ENCODE data around the gene PDYN.

The PDYN gene

GRCh38 chr20:1995531-1996310, 1.9 kb upstream of the PDYN start:
- in situ Hi-C loops (cut with MboI; ENCODE audit: low sequenced_read_pairs): loop anchor here (25.0 kb wide), 1 partner anchor 167 kb away; no protein-coding TSS in a partner anchor

DNA sequence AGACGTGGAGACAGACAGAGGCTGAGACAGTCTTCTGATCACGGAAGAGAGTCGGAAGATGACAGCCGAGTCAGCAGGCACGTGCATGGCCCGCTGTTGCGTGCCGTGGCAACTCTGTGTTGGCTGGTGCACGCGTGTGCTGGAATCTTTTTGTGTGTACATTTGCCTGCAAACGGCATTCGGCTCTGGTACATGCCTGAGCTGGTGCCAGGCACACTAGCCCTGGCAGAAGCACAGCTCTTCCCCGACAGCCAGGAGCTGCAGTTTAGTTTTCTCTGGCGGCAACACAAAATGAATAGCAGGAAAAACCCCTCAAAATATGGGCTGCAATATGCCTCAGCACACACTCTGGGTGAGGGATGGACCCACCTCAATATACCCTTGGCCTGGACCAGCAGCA, 769 bp upstream of the PDYN start:
- in situ Hi-C loops (cut with MboI; ENCODE audit: low sequenced_read_pairs): loop anchor here (25.0 kb wide), 1 partner anchor 168 kb away; no protein-coding TSS in a partner anchor

GRCh38 chr20:1992359-1993110, 1.3 kb downstream of the PDYN start:
- in situ Hi-C loops (cut with MboI; ENCODE audit: low sequenced_read_pairs): loop anchor here (25.0 kb wide), 1 partner anchor 170 kb away; no protein-coding TSS in a partner anchor

- in situ Hi-C loops (cut with MboI; ENCODE audit: low sequenced_read_pairs): loop anchor here (25.0 kb wide), 1 partner anchor 174 kb away; no protein-coding TSS in a partner anchor
These were observed 6.0 kb downstream of the PDYN start for GRCh38 chr20:1987826-1988225.

DNA sequence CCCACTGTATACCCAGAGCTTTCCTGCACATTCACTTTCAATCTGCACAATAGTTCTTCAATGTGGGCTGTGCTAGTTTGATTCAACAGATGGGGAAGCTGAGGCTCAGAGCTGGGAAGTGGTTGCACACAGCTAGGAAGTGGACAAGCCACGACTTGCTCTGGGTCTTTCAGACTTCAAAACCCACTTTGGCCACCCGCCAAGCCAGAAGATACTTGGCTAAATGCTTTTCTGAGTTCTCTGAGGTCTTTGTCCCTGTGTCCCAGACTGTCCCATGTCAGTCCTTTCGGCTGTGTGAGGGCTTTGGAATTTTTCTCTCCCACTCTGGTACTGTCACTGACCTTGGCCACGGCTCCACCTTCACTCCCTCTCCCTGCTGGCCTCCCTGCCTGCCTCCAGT, 10.6 kb downstream of the PDYN start:
- in situ Hi-C loops (cut with MboI; ENCODE audit: low sequenced_read_pairs): loop anchor here (25.0 kb wide), 1 partner anchor 179 kb away; no protein-coding TSS in a partner anchor

DNA sequence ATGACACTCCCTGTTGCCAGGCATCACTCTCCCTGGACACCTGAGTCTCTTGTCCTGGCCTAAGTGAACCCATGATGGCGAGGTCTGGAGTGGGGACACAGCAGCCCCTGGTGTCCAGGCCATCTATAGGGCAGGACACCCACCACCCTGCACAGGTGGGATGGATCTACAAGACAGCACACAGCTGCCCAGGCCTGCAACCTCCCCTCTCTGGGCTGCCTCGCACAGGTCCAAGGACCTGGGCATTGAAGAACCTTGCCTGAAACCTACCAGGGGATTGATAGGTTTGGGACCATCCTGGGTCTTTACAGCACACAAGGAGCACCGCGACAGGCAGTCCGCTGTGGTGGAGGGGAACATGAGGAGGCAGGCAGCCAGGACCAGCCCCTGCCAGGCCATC, 11.2 kb downstream of the PDYN start:
- in situ Hi-C loops (cut with MboI; ENCODE audit: low sequenced_read_pairs): loop anchor here (25.0 kb wide), 1 partner anchor 180 kb away; no protein-coding TSS in a partner anchor

DNA sequence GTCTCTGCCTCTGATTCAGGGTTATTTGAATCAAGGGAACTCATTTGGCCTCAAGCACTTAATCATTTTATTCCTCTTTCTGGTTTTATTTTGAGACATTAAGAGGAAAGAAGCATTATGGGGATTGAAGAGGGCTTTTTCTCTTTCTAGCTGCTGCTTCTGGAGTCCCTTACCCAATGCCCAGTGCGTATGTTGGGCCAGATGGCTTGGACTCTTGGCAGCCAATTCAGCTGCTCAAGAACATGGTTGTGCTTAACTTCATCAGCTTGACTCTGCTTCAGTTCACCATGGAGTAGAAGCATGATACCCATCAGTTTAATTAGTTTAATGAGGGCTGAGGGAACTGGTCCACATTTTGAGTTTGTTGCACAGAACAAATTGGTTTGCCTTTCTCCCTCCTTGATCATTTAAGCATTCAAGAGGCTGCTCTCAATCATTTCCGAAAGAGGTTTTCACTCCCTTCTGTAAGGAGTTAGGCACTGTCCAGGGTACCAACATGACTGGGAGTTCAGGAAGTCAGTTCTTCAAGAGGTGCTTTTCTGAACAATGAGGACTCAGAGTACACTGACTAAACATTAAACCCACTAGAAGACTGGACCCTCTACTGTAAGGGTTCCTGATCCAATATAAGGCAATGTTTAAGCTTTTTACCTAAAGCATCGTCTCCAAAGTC, 14.6 kb downstream of the PDYN start:
- in situ Hi-C loops (cut with MboI; ENCODE audit: low sequenced_read_pairs): loop anchor here (25.0 kb wide), 1 partner anchor 183 kb away; no protein-coding TSS in a partner anchor

- in situ Hi-C loops (cut with MboI; ENCODE audit: low sequenced_read_pairs): loop anchor here (25.0 kb wide), 1 partner anchor 187 kb away; no protein-coding TSS in a partner anchor
These were observed 18.6 kb downstream of the PDYN start for GRCh38 chr20:1975291-1975690.

DNA sequence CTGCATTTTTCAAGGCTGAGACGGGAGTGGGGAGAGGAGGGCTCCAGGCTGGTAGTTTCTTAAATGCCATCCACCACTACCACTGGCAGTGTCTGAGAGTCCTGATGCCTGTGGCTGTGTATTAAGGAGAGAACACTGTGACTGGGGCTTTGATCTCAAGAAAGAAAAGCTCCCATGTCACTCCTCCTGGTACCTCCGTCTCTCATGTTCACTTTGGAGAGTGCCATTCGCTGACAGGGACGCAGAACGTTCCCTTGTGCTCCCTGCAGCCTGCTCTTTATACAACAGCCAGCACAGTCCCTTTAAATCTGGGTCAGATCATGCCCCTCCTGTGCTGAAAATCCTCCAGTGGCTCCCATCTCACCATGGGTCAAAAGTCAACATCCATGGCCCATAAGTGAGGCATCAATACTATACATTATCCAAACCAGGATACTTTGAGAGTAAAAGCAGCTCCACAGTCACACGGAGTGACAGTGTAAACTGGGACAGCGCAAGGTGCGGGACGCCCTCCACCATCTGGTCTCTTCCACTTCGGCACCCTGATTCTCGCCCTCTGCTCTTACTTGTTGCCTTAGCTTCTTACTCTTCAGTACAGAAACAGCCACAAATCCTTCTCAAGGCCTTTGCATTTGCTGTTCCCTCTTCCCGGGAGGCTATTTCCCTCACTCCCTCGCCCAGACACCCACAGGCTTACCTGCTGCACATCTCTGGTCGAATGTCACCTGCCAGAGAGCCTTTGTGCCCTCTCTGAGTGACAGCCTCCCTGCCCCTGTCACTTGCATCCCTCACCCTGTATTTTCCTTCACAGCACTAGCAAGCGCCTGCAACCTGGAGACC, 20.0 kb downstream of the PDYN start:
- in situ Hi-C loops (cut with MboI; ENCODE audit: low sequenced_read_pairs): no loop called here

- in situ Hi-C loops (cut with MboI; ENCODE audit: low sequenced_read_pairs): no loop called here
These were observed 21.8 kb downstream of the PDYN start for GRCh38 chr20:1971893-1972586.

- in situ Hi-C loops (cut with MboI; ENCODE audit: low sequenced_read_pairs): no loop called here
These were observed 24.9 kb downstream of the PDYN start for GRCh38 chr20:1968964-1969363.

GRCh38 chr20:1965520-1966351, 28.1 kb downstream of the PDYN start:
- in situ Hi-C loops (cut with MboI; ENCODE audit: low sequenced_read_pairs): no loop called here

DNA sequence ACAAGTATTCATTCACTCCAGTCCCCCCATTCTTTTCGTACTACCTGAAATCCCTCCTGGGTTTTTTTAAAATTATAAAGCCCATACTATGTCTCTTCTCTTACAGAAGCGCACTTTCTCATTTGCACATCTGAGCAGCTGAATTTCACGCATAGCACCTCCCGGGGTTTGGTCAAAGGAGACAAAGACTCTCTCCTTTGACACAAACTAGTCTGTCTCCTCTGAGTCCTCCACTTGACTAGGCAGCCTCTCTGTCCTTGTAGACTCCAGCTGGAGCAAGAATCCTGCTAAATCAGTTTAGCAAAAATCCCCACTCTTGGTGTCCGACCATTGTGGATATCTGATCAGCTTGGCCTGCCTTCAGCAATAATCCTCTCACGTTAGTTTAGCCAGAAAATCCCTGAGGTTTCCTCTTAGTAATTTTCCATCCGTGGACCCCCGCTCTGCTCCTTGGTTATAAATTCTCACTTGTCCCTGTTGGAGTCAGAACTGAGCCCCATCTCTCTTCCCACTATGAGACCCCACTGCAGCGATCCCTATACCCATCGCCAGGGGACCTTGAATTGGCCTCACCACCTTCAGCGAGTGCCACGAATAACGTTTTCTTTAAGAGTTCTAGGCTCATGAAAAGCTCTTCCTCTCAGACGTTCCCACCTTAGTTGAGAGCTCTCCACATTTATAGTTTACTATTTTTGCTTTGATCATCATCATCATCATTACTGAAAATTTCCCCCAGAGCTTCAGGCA, 29.0 kb downstream of the PDYN start:
- in situ Hi-C loops (cut with MboI; ENCODE audit: low sequenced_read_pairs): no loop called here

- in situ Hi-C loops (cut with MboI; ENCODE audit: low sequenced_read_pairs): no loop called here
These were observed 29.8 kb downstream of the PDYN start for GRCh38 chr20:1964061-1964460.

GRCh38 chr20:1961374-1961773, 32.5 kb downstream of the PDYN start:
- in situ Hi-C loops (cut with MboI; ENCODE audit: low sequenced_read_pairs): no loop called here

DNA sequence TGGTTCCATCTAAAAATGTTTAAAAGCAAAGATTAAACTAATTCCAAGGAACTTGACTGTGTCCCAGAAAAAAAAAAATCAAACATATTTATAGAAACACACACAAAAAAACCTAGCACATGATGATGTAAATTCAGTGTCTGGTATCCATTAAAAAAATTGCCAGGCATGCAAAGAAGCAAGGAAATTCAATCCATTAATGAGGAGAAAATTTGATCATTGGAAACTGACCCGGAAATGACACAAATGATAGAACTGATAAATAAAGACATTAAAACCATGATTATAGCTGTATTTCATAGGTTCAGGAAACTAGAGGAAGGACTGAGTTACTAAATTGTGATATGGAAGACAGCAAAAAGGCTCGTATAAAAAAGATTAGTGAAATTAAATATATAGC, 34.7 kb downstream of the PDYN start:
- in situ Hi-C loops (cut with MboI; ENCODE audit: low sequenced_read_pairs): no loop called here

- in situ Hi-C loops (cut with MboI; ENCODE audit: low sequenced_read_pairs): no loop called here
These were observed 35.4 kb downstream of the PDYN start for GRCh38 chr20:1958426-1958825.

DNA sequence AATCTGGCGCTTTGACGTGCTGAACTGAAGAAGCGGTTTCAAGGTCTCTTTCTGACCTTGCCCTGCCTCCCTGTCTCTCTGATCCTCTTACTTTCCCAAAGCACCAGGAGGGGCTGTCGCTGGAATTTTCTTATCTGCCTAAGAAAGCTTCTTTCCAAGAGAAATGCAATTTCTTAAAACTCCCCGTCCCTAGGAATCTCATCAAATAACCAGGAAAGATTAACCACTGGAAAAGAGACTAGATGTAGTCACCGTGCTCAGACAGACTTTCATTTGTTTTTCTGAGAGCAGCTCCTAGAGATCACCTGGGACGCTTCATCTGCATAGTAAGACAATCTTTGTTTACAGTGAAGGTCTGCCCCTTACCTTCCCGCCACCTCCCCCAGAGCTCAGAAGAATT, 38.6 kb downstream of the PDYN start:
- in situ Hi-C loops (cut with MboI; ENCODE audit: low sequenced_read_pairs): no loop called here
